ENCODE measurements around the gene FCN1.

The FCN1 gene

DNA sequence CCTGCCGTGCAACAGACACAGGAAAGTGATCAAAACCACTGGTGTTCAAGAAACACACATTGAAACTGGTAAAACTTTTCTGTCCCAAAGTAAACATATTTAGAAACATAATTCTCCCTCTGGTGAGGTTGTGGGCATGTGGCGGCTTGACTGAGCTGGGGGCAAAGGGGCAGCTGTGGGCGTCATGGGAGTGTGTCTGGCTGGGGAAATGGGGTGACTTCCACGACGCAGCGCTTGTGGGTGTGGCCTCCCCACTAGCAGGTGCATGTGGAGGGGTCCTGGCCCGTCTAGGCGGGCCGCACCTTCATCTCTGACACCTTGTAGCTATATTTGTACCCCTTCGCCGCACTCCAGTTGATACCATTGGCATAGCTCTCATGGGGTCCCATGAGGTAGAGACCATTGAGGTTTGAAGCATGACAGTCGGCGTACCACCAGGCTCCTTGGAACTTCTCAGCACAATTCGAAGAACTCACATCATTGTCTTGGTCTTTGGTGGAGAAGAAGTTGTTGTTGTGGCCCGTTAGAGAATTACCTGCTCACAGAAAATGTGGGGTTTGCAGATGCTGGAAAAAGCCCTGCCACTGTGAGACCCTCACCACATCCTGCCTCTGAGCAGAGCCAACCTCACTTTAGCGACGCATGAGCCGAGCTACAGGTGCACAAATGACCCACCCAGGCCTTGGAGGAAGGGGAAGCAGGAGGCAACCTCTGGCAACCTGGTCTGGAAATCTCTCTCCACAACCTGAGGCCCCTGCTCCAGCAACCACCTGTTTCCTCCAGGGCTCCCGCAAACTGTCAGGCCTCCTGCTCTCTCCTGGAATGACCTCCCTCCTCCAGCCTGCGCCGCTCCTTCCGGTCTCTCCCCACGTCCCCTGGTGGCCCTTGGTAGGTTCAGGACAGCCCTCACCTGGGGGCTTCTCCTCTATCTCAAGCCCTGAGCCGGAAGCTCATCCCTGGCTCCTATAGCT lies 7.9 kb downstream of the FCN1 start:
- no peak overlapping the region for H3K27ac ChIP-seq (ENCODE audit: low read depth, low read length)
- no peaks in the 10 kb centered on the region for H3K9me3 ChIP-seq (ENCODE audit: control insufficient read depth, insufficient read depth, low read depth, low read length)
- no peak overlapping the region for H3K4me3 ChIP-seq (ENCODE audit: low read depth, low read length)
- no peak overlapping the region for H3K9ac ChIP-seq (ENCODE audit: low read length)
- no peaks in the 10 kb centered on the region for H3K4me1 ChIP-seq (ENCODE audit: control insufficient read depth, insufficient read depth, low read length)
- no peaks in the 10 kb centered on the region for H3K36me3 ChIP-seq (ENCODE audit: control insufficient read depth, insufficient read depth, low read length)
- no peaks in the 10 kb centered on the region for H3K27me3 ChIP-seq (ENCODE audit: control insufficient read depth, insufficient read depth, low read length)

DNA sequence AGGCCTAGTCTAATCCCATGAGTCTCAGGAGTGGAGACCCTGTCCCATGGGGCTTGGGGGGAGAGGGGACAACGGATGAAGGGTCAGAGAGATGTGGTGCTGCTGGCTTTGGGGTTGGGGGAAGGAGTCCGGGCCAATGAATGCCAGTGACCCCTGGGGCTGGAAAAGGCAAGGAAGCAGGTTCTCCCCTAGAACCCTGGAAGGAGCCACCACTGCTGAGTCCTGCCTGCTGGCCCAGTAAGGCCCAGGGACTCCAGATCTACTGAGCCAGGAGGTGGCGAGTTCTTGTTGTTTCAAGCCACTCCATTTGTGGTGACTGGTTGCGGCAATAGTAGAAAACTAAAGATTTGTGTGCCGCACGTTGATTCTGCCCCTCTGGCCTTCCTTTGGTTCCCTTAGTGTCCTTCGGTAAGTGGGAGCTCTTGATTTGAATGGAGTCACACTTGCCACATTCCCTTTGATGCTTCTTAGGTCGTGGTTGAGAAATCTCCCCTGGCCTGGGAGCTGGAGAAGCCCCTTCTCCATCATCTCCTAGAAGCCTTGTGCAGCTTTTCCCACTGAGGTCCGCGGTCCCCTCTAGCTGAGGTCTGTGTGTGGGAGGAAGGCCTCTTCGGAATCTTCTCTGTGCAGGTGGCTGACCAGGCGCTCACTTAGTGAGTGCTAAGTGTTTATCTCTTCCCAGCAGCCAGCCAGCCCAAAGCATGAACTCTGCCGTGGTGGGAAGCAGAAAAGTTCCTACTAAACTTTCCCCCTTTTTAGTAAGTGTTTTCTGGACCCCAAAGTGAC lies 9.0 kb downstream of the FCN1 start:
- H3K27me3 ChIP-seq (ENCODE audit: control insufficient read depth, insufficient read depth, low read length): no peaks in the 10 kb centered on the region
- no peaks in the 10 kb centered on the region for H3K4me1 ChIP-seq (ENCODE audit: control insufficient read depth, insufficient read depth, low read length)
- H3K36me3 ChIP-seq (ENCODE audit: control insufficient read depth, insufficient read depth, low read length): no peaks in the 10 kb centered on the region
- H3K27ac ChIP-seq (ENCODE audit: low read depth, low read length): no peak overlapping the region
- H3K9ac ChIP-seq (ENCODE audit: low read length): no peak overlapping the region
- no peak overlapping the region for H3K4me3 ChIP-seq (ENCODE audit: low read depth, low read length)
- H3K9me3 ChIP-seq (ENCODE audit: control insufficient read depth, insufficient read depth, low read depth, low read length): no peaks in the 10 kb centered on the region

DNA sequence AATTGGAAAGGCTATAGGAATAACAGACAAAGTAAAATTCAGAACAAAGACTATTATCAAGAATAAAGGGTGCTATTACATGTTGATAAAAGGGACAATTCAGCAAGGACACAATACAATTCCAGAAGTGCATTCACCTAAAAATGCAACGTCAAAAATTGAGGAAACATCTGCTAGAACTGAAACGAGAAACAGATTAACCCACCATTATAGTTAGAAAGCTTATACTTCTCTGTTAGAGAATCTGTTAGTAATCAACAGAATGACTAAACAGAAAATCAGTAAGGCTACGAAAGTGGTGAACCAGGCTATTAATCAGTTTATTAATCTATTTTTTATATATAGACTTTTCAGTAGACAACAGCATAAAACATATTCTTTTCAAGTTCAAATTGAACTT lies 14.8 kb downstream of the FCN1 start:
- H3K27me3 ChIP-seq (ENCODE audit: control insufficient read depth, insufficient read depth, low read length): no peaks in the 10 kb centered on the region
- H3K4me1 ChIP-seq (ENCODE audit: control insufficient read depth, insufficient read depth, low read length): no peaks in the 10 kb centered on the region
- H3K36me3 ChIP-seq (ENCODE audit: control insufficient read depth, insufficient read depth, low read length): no peaks in the 10 kb centered on the region
- H3K4me3 ChIP-seq (ENCODE audit: low read depth, low read length): no peak overlapping the region
- peaks cover 5% of the 10 kb centered on the region; the same call in 1 of the 2 replicates for H3K9me3 ChIP-seq (ENCODE audit: control insufficient read depth, insufficient read depth, low read depth, low read length)
- no peak overlapping the region for H3K9ac ChIP-seq (ENCODE audit: low read length)
- H3K27ac ChIP-seq (ENCODE audit: low read depth, low read length): no peak overlapping the region

DNA sequence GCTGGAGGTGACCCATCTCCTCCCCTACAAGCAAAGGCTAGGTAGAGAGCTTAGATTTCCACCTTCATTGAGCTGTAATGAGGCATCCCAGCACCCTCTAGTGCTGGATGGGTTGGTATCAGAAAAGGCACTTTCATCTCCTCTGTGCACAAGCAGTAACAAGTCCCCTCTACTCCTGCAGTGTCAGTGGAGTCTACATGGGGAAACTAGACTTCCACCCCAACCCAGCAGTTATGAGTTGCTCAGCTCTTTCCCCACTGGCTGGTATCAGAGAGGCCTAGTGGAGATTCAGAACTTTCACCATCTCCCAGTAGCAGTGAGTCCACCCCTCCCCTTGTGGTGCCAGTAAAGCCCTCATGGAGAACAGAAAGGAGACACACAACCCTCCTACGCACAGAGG lies 17.9 kb downstream of the FCN1 start:
- Histone ChIP-seq H3K27ac (ENCODE audit: low read depth, low read length) (no peak overlapping the region), H3K9me3 (ENCODE audit: control insufficient read depth, insufficient read depth, low read depth, low read length) (peaks cover 9% of the 10 kb centered on the region), H3K9ac (ENCODE audit: low read length) (no peak overlapping the region), H3K36me3 (ENCODE audit: control insufficient read depth, insufficient read depth, low read length) (no peaks in the 10 kb centered on the region), H3K27me3 (ENCODE audit: control insufficient read depth, insufficient read depth, low read length) (no peaks in the 10 kb centered on the region), H3K4me1 (ENCODE audit: control insufficient read depth, insufficient read depth, low read length) (no peaks in the 10 kb centered on the region), H3K4me3 (ENCODE audit: low read depth, low read length) (no peak overlapping the region)

DNA sequence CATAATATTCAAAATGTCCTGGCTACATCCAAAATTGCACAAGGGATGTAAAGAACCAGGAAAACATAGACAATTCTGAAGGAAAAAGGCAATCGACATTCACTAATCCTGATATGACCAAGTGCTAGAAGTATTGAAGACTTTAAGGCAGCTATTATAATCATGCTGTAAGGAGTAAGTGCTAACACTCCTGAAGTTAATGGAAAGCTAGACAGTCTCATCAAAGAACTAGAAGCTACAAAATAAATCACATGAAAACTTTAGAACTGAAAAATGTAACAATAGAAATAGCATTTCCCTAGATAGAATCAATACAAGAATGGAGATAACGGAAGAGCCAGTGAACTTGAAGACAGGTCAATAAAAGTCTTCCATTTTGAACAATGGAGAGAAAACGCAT lies 18.5 kb downstream of the FCN1 start:
- Histone ChIP-seq H3K36me3 (ENCODE audit: control insufficient read depth, insufficient read depth, low read length) (no peaks in the 10 kb centered on the region), H3K9me3 (ENCODE audit: control insufficient read depth, insufficient read depth, low read depth, low read length) (peaks cover 15% of the 10 kb centered on the region), H3K4me3 (ENCODE audit: low read depth, low read length) (no peak overlapping the region), H3K4me1 (ENCODE audit: control insufficient read depth, insufficient read depth, low read length) (no peaks in the 10 kb centered on the region), H3K9ac (ENCODE audit: low read length) (no peak overlapping the region), H3K27me3 (ENCODE audit: control insufficient read depth, insufficient read depth, low read length) (no peaks in the 10 kb centered on the region), H3K27ac (ENCODE audit: low read depth, low read length) (no peak overlapping the region)

DNA sequence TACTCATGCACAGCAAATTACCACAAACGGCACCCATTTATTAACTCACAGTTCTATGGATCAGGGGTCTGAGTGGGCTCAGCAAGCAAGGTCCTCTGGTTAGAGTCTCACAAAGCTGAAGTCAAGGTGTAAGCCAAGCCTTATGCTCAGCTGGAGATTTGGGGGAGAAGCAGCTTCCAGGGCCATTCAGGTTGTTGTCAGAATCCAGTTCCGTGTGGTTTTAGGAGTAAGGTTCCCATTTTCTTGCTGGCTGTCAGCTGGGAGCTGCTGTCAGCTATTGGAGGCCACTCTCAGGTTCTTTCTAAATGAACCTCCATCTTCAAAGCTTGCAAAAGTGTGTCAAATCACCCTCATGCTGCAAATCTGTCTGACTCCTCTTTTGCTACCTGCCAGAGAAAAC lies 19.4 kb downstream of the FCN1 start:
- Histone ChIP-seq H3K9me3 (ENCODE audit: control insufficient read depth, insufficient read depth, low read depth, low read length) (peaks cover 19% of the 10 kb centered on the region), H3K27ac (ENCODE audit: low read depth, low read length) (no peak overlapping the region), H3K4me1 (ENCODE audit: control insufficient read depth, insufficient read depth, low read length) (no peaks in the 10 kb centered on the region), H3K27me3 (ENCODE audit: control insufficient read depth, insufficient read depth, low read length) (no peaks in the 10 kb centered on the region), H3K9ac (ENCODE audit: low read length) (no peak overlapping the region), H3K36me3 (ENCODE audit: control insufficient read depth, insufficient read depth, low read length) (no peaks in the 10 kb centered on the region), H3K4me3 (ENCODE audit: low read depth, low read length) (no peak overlapping the region)

DNA sequence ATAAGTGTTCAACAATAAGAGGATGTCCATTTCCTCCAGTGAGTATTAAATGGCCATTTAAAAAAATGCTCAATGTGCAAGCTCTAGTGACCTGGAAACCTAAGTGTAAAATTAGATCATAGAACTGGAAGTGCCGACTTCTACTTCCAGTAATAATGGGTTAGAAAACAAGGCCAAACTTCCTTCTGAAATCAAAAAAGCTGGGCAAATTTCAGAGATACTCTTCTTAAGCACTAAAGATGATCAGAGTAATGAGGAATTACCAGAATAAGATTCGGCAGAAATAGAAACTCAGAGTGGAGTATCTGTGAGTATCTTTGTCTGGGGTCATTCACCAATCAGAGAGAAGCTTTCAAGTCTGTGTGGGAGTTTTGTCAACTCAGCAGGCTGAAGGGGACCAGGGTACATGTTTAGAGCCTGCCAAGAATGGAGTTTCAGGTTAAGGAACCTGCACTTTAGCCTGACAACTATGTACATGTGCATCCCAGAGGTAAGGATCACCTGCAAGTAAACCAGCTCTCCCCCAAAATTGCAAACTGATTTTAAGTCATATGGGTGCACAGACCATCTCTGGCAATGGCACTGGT lies 20.0 kb downstream of the FCN1 start:
- Histone ChIP-seq H3K9ac (ENCODE audit: low read length) (no peak overlapping the region), H3K36me3 (ENCODE audit: control insufficient read depth, insufficient read depth, low read length) (no peaks in the 10 kb centered on the region), H3K4me1 (ENCODE audit: control insufficient read depth, insufficient read depth, low read length) (no peaks in the 10 kb centered on the region)

DNA sequence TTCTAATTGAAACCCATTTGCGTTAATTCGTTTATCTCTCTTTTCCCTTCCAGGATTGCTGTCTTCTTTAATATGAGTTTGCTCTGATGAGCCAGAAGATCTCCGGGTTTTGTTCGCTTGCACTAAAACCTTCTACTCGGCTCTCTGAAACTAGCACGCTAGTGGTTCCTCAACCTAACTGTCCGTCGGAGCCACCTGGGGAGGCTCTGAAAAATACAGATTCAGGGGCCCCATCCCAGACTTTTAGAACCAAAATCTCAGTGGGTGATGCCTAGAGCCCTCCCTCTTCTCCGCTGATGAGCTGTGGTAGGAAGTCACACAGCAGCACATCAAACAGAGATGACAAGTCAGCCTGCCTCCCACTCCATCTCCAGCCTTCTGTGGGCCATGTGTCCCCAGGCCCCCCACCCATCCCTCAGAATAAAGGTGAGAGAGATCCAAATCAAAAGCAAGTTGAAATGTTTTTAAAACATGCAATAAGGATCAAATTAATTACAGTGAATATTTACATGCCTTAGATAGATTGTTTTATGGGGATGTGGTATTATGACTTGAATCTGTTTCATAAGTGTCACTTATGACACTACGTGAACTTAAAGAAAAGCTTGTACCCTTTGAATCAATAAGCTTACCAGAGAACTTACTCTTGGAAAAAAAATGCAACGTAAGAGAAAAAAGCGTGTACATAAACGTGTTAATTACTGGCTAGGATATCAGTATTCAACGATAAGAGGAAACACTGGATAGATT lies 20.7 kb downstream of the FCN1 start:
- no peaks in the 10 kb centered on the region for H3K4me1 ChIP-seq (ENCODE audit: control insufficient read depth, insufficient read depth, low read length)
- H3K27me3 ChIP-seq (ENCODE audit: control insufficient read depth, insufficient read depth, low read length): no peaks in the 10 kb centered on the region
- peaks cover 19% of the 10 kb centered on the region for H3K9me3 ChIP-seq (ENCODE audit: control insufficient read depth, insufficient read depth, low read depth, low read length)
- no peak overlapping the region for H3K4me3 ChIP-seq (ENCODE audit: low read depth, low read length)
- H3K27ac ChIP-seq (ENCODE audit: low read depth, low read length): no peak overlapping the region
- no peaks in the 10 kb centered on the region for H3K36me3 ChIP-seq (ENCODE audit: control insufficient read depth, insufficient read depth, low read length)
- no peak overlapping the region for H3K9ac ChIP-seq (ENCODE audit: low read length)

More for the DNA sequence above, 20.0 kb downstream of the FCN1 start:
- Histone ChIP-seq H3K27me3 (ENCODE audit: control insufficient read depth, insufficient read depth, low read length) (no peaks in the 10 kb centered on the region), H3K9me3 (ENCODE audit: control insufficient read depth, insufficient read depth, low read depth, low read length) (peaks cover 19% of the 10 kb centered on the region), H3K27ac (ENCODE audit: low read depth, low read length) (no peak overlapping the region), H3K4me3 (ENCODE audit: low read depth, low read length) (no peak overlapping the region)

DNA sequence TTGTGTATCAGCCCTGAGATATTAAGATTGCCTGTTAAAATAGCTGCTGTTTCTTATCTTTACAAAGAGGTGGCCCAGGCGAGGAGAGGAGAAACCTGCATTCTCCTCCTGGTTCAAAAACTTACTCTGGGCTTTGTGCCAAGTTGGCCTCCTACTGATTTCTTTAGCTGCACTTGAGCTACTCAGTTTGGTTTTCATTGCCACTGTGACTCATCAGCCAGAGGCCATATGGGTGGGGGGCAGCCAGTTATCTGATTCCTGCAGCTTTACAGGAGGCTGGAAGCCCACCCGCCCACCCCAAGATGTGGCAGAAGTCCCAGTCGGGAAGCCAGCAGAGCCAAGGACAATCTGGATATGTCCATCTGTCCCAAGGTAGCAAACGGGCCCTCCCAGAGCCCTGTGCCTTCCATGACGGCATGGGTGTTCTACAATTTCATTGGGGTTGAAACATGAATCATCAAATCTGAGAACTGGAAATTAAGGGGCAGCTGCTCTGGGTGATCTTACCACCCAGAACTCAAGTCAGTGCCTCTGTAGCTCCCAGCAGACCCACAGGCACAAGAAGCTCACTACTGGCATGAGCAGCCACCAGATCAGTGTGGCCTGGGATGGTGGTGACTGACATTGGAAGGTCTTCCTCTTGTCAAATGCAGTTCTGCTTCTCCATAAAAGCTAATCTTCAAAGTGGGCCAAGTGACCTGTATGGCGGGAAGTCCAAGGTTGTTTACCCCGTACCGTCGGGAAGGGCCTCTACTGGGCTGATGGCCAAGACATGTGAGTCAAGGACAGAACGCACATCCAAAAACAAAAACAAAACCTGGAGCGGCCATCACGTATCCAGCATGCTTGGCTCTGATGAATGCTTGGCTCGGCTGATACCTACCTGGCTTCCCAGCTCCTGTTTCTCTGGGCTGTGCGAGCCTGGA lies 21.5 kb downstream of the FCN1 start:
- Histone ChIP-seq H3K4me3 (ENCODE audit: low read depth, low read length) (no peak overlapping the region), H3K4me1 (ENCODE audit: control insufficient read depth, insufficient read depth, low read length) (no peaks in the 10 kb centered on the region), H3K27ac (ENCODE audit: low read depth, low read length) (no peak overlapping the region), H3K9me3 (ENCODE audit: control insufficient read depth, insufficient read depth, low read depth, low read length) (peaks cover 19% of the 10 kb centered on the region), H3K36me3 (ENCODE audit: control insufficient read depth, insufficient read depth, low read length) (no peaks in the 10 kb centered on the region), H3K9ac (ENCODE audit: low read length) (no peak overlapping the region), H3K27me3 (ENCODE audit: control insufficient read depth, insufficient read depth, low read length) (no peaks in the 10 kb centered on the region)

DNA sequence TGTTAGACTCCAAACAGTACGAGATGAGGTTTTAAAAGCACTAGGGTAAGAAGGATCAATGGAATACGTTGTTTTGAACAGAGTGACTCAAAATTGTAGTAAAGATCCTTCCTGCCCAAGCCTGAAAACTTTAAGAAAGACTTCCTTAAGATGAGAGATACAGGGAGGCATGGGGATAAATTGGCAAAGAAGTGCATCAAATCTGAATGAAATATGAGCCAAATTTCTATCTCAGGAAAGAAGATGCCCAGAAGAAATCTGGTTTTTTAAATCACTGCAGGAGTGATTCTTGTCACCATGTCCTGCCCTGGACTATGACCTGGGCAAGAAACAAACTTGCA lies 22.2 kb downstream of the FCN1 start:
- Histone ChIP-seq H3K36me3 (ENCODE audit: control insufficient read depth, insufficient read depth, low read length) (no peaks in the 10 kb centered on the region), H3K9me3 (ENCODE audit: control insufficient read depth, insufficient read depth, low read depth, low read length) (peaks cover 19% of the 10 kb centered on the region), H3K4me3 (ENCODE audit: low read depth, low read length) (no peak overlapping the region), H3K27ac (ENCODE audit: low read depth, low read length) (no peak overlapping the region), H3K27me3 (ENCODE audit: control insufficient read depth, insufficient read depth, low read length) (no peaks in the 10 kb centered on the region), H3K9ac (ENCODE audit: low read length) (no peak overlapping the region), H3K4me1 (ENCODE audit: control insufficient read depth, insufficient read depth, low read length) (no peaks in the 10 kb centered on the region)
